CD4-positive, alpha-beta T cell treated with Interleukin-17A for 1 hour (primary cell): Measurements from ENCODE around the gene NFKBIE.
"Not testable (repeated sequence)": the region's sequence is repeated elsewhere in the genome, so short reads cannot be mapped to it uniquely, and the experiment has no call there.

Experiments used
- DNase-seq: peaks from one replicate; pipeline ENCODE4 v3.0.0-alpha.2; 2020

NFKBIE gene

GRCh38 chr6:44238687-44239350 lies 26.5 kb downstream of the NFKBIE start:
- DNase-seq: no peak

GRCh38 chr6:44237813-44238433 lies 27.4 kb downstream of the NFKBIE start:
- peak; percentile 80 for DNase-seq

GRCh38 chr6:44237021-44237812 lies 28.1 kb downstream of the NFKBIE start:
- peak; percentile 83 for DNase-seq

GRCh38 chr6:44235891-44236516 lies 29.3 kb downstream of the NFKBIE start:
- DNase-seq: no peak

GRCh38 chr6:44235269-44235668 lies 30.1 kb downstream of the NFKBIE start:
- DNase-seq: no peak

GRCh38 chr6:44234101-44235025 lies 31.0 kb downstream of the NFKBIE start:
- no peak for DNase-seq

GRCh38 chr6:44233567-44234100 lies 31.7 kb downstream of the NFKBIE start:
- DNase-seq: no peak

- DNase-seq: no peak
Measured at GRCh38 chr6:44232676-44233566, 32.4 kb downstream of the NFKBIE start.

GRCh38 chr6:44231426-44231825 lies 33.9 kb downstream of the NFKBIE start:
- not testable (repeated sequence) for DNase-seq

GRCh38 chr6:44230034-44230675 lies 35.2 kb downstream of the NFKBIE start:
- no peak for DNase-seq

- DNase-seq: no peak
Measured at GRCh38 chr6:44229376-44230033, 35.8 kb downstream of the NFKBIE start.

- DNase-seq: no peak
Measured at GRCh38 chr6:44228836-44229235, 36.5 kb downstream of the NFKBIE start.

- DNase-seq: no peak
Measured at GRCh38 chr6:44228433-44228832, 36.9 kb downstream of the NFKBIE start.

GRCh38 chr6:44228031-44228430 lies 37.3 kb downstream of the NFKBIE start:
- no peak for DNase-seq

- no peak for DNase-seq
Measured at GRCh38 chr6:44227148-44227793, 38.1 kb downstream of the NFKBIE start.

GRCh38 chr6:44226368-44227147 lies 38.8 kb downstream of the NFKBIE start:
- DNase-seq: no peak

- no peak for DNase-seq
Measured at GRCh38 chr6:44225579-44226325, 39.6 kb downstream of the NFKBIE start.

GRCh38 chr6:44224965-44225305 lies 40.4 kb downstream of the NFKBIE start:
- no peak for DNase-seq
